ENCODE measurements around the gene HMOX2.

Gene HMOX2, protein sequence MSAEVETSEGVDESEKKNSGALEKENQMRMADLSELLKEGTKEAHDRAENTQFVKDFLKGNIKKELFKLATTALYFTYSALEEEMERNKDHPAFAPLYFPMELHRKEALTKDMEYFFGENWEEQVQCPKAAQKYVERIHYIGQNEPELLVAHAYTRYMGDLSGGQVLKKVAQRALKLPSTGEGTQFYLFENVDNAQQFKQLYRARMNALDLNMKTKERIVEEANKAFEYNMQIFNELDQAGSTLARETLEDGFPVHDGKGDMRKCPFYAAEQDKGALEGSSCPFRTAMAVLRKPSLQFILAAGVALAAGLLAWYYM

DNA sequence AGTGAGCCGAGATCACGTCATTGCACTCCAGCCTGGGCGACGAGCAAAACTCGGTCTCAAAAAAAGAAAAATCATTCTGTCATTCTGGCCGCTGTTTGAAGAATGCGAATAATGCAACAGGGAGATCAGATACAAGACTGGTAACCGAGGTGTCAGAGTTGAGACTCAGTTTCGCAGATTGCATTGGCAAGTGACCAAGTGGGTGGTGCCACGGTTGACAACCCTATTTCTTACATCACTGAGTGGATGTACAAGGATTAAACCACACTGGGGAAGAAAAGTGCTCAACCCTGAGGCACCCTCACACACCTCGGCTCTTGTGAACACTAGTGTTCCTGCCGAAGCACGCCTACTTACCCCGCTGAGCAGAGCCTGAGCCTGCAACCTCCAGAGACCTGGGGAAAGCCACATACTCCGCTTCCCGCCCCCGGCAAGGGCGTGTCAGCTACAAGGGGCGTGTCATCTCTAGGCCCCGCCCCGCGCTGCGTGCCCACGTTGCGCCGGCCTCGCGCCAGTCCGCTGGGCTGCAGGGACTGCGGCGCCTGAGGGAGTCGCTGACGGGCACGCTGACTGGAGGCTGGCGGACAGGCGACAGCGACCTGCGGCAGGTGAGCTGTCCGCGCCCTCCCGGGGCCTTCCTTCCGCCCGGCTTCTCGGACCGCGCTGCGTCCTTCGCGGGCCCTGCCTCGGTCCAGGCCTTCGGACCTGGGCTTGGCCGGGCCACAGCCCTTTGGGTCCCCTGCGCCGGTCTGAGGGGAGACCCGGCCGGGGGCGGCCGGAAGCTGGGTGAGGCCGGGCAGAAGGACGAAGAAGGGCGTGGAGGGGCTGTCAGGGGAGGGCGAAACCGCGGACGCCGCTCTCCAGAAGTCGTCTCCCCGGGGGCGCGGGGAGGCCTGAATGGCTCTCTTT, at the start of gene HMOX2:
Gene HMOX2, plus strand, starts transcription at position 519 of the 909 bp plus-strand sequence. CDS start 29,127 bp downstream, outside the sequence.
- peak; percentile 95 for DNase-seq

DNA sequence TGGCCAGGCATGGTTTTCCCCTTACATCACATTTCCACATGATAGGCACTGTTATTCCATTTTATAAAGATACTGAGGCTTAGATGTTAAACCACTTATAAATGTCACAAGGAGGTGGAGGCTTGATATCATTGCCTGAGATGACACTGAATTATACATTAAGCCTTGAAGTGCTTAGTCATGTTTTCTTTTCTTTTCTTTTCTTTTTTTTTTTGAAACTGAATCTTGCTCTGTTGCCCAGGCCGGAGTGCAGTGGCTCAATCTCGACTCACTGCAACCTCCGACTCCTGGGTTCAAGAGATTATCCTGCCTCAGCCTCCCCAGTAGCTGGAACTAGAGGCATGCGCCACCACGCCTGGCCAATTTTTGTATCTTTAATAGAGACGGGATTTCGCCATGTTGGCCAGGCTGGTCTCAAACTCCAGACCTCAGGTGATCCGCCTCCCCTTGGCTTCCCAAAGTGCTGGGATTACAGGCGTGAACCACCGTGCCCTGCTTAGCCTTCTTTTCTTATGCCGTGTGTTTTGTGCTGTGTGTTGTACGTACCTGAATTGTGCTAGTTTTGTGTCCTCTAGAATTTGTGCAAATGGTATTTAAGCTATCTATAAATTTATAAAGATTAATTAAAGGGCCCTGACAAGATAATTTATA, 49.4 kb upstream of the HMOX2 start:
- no peak for DNase-seq

DNA sequence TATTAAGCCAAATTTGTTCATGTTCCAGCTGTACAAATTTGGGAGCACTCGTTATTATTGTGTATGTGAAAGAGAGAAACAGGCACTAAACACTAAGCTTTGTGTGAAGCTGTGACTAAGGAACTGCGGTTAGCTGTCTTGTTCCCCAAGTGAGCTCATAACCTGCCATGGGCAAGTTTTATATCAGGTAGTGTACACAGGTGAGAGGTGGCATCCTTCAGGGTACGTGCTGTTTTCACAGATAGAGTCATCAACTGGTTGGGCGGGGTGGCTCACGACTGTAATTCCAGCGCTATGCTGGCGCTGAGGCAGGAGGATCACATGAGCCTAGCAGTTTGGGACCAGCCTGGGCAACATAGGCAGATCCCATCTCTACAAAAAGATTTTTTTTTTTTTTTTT, 47.7 kb upstream of the HMOX2 start:
- DNase-seq: no peak

DNA sequence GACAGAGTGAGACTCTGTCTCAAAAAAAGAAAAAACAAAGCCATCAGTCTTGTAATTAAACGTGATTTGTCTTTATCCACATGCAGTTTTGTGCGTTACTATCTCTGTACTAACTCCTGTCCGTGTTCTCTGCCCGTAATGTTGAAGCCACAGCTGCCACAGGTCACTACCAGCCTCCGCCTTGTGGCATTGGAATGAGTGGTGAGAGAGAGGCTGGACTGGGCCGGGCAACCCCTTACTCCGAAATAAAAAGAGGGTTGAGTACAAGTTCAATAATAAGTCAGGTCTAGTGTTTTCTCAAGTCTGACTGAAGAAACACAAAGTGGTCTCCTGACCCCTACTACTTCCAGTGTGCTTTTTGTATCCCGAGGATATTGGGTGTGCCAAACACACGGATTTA, 45.2 kb upstream of the HMOX2 start:
- no peak for DNase-seq

DNA sequence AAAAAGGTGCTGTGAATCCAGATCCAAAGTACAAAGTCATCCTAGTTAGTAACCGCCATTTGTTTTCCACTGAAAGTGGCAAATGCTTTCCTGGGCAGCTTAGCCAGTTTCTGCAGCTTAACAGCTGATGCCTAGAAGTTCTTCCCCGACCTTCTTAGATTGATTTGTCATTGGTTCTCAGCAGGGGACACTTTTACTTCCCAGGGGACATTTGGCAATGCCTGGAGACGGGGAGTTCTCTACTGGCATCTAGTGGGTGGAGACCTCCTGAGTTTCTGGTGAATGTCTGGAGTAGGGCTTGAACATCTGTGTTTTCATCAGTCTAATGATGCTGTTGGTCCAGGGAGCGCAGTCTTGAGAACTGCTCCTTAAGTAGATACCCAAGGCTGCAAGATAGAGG, 43.0 kb upstream of the HMOX2 start:
- DNase-seq: no peak

DNA sequence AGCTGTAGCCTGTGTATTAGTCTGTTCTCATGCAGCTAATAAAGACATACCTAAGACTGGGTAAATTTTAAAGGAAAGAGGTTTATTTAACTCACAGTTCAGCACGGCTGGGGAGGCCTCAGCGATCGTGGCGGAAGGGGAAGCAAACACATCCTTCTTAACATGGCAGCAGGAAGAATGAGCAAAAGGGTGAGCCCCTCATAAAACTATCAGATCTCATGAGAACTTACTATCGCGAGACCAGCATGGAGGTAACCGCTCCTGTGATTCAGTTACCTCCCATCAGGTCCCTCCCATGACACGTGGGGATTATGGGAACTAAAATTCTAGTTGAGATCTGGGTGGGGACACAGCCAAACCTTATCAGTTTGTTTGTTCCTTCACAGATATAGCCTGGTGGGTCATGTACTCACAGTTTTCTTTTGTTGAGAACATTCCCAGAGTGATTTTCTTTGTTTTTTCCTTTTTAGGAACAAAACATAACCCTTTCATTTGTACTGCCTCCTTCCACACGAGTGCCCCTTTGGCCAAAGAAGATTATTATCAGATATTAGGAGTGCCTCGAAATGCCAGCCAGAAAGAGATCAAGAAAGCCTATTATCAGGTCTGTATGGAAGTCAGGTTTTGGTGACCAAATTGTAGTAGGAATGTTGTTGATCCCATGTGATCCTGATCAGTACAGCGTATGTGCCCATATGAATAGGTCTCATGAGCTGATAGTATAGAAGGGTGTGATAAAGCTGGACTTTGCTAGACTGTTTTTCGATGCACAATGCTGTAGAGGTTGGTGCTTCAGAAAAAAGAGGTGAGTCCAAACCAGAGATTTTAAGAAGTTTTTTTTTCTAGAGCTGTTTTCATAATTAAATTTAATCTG, 42.0 kb upstream of the HMOX2 start:
- no peak for DNase-seq

DNA sequence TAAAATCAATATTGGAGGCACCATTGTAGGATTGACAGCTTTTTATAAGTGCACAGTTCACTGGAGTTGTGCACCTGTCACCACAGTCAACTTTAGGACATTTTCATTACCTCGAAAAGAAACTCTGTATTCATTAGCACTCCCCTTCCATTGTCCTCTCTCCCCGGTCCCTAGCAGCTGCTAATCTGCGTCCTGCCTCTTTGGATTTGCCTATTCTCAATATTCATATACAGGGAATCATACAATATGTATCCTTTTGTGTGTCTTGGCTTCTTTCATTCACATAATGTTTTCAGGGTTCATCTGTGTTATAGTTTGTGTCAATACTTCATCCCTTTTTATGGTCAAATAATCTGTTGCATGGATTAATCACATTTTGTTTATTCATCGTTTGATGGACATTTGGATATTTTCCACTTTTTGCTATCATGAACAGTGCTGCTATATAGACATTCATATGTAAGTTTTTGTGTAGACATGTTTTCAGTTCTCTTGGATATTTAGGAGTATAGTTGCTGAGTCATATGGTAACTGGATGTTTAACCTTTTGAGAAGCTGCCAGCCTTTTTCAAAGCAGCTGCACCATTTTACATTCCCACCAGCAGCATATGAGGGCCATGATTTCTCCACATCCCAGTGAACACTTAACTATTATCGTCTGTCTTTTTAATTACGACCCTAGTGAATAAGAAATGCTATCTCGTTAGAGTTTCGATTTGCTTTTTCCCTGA, 40.7 kb upstream of the HMOX2 start:
- DNase-seq: no peak

DNA sequence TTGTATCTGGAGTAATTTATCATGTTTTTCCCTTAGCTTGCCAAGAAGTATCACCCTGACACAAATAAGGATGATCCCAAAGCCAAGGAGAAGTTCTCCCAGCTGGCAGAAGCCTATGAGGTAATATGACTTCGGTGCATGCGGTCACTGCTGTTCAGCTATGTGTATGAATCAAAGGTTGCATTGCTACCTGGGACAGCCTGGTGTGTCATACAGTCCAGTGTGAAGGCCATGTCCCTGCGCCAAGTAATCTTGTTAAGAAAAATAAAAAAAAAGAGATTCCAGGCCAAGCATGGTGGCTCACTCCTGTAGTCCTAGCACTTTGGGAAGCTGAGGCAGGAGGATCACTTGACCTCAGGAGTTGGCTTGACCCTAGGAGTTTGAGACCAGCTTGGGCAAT, 38.8 kb upstream of the HMOX2 start:
- DNase-seq: no peak

DNA sequence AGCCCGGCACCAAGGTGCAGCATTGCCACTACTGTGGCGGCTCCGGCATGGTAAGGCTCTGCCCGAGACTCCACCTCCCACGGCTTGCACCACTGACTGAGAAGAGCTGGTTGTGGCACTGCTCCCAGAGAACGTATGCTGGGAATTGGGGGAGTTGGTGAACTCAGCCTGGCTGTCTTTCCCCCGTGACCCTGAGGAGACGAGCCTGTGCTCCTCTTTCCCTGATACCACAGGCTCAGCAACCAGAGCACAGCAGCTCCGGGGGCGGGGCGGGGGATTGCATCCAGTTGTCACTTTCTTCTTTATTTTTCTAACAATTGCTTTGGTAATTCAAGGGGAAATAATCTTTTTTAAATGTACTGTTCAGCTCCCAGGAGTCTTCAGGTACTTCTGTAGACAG, 33.8 kb upstream of the HMOX2 start:
- DNase-seq: no peak

DNA sequence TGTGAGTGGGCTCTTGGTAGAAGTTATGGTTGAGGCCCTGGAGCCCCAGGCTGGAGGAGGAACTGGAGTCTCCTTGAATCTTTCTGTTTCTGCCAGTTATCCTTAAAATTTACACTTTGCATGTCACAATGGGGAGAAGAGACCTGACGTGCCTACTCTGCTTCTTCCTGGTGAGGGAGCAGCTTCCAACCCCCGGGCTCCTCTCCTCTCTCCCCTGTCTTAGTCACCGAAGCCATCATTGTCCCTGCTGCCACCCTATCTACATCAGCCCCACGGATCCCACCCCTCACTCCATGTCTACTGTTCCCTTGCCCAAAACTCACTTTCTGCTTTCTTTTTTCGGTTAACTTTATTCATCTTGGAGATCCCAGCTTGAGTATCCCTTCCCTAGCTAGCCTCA, 32.9 kb upstream of the HMOX2 start:
- no peak for DNase-seq

DNA sequence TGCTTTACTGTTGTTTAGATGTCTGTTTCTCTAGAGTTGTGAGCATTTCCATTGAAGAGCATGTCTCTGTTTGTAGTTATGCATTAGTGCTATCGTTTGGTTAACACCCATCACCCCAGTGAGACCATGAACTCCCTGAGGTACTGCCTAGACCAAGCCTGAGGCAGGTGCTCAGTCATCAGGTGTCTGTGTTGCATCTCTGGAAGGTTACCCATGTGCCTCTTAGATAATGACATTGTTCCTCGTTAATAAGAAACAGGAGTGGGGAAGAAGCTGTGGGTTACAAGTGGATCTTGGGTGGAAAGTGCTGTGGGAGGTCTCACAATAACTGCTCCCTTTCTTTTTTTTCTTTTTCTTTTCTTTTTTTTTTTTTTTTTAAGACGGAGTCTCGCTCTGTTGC, 32.2 kb upstream of the HMOX2 start:
- no peak for DNase-seq

DNA sequence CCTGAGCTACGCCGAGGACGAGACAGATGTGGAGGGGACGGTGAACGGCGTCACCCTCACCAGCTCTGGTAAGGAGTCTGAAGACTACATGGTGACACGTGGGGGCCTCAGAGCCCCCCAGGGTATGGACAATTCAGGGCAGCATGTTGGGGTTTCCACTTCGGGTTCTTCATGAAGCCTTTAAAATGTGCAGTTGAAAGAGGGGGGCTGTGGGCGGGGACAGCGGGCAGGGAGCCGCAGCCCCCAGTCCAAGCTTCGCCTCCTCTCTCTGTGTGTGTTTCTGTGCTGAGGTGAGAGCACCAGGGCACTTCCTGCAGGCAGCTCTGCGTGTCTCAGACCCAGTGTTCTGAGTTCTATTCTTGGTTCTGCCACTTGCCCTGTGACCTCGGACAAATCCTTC, 25.8 kb upstream of the HMOX2 start:
- DNase-seq: no peak

DNA sequence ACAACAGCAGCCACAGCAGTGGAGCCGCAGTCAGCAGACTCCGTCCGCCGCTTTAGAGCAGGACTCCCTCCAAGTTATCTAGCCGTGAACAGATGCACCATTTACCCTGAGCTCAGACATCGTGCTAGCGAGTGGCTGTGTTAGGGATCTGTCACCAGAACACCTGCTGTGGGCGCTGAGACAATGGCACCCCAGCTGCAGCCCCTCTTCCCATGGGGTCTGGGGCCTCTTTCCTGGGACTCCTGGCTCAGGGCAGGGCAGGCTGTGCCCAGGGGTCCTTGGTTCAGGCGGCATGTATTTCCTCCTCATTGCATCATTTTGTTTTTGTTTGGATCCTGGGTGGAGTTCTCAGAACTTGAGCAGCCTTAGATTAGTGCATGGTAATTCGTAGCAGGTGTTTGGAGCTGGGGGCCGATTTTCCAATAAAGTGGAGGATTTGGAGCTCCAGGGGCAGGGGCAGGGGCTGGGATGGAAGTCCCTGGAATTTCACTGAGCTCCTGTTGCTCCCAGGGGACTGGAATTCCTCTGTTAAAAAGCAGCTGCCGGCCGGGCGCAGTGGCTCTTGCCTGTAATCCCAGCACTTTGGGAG, 25.2 kb upstream of the HMOX2 start:
- no peak for DNase-seq

DNA sequence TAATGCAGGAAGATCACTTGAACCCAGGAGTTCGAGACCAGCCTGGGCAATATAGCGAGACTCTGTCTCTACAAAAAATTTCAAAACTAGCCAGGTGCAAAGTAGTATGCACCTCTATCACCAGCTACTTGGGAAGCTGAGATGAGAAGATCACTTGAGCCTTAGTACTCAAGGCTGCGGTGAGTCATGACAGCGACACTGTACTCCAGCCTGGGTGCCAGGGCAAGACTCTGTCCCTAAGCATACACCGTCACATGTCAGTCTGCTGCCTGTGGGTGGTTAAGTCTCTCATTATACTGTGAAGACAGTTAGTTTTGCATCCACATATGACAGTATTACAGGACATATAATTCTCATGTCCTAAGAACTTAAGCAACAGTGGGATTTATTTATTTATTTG, 23.5 kb upstream of the HMOX2 start:
- no peak for DNase-seq

DNA sequence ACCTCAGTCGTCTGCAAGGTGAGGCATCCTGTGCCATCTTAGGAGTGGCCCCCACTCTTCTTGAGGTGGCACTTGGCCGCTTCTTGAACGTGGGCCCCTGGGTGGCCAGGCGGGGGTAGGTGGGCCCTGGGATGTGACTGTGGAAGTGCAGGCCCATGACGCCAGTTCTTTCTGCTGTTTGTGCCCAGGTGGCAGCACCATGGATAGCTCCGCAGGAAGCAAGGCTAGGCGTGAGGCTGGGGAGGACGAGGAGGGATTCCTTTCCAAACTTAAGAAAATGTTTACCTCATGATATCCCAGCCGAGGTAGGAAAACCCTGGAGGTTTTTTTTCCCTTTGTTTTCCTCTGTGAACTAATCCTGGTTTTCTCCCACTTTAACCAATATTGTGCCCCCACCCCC, 21.6 kb upstream of the HMOX2 start:
- DNase-seq: no peak

DNA sequence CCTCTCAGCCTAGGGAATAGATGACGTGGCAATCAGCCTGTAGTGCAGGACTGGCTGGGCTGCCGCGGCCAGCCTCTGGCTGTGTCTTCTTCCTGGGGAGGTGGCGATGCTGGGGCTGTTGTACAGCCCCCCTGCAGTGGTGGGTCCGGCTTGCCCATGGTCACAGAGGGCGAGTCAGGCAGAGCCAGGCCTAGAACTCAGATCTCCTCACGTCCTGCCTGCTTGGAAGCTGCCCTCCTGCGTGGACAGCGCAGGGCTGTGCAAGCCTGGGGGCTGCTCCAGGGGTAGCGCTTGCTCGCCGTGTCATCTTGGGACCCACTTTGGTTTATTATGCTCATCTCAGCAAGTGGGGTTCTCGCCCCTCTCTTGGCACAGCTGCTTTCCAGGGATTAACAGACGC, 21.1 kb upstream of the HMOX2 start:
- no peak for DNase-seq

DNA sequence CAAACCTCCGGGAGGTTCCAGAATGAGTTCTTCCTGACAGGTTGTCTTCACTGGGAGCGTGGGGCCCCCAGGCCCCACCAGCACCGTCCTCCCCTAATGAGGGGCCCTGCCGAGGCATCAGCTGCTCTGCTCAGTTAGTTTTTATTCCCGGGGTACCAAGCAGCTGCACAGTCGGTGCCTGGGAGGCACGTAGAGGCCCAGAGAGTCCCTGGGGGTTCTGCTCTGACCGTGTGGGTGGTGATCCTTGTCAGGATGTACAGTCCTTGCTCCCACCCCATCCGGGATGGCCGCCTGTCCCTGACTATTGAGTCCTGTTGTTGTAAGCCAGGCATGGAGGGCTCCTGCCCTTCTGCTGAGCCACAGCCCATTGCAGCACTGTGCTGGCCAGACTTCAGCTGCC, 20.2 kb upstream of the HMOX2 start:
- DNase-seq: no peak

DNA sequence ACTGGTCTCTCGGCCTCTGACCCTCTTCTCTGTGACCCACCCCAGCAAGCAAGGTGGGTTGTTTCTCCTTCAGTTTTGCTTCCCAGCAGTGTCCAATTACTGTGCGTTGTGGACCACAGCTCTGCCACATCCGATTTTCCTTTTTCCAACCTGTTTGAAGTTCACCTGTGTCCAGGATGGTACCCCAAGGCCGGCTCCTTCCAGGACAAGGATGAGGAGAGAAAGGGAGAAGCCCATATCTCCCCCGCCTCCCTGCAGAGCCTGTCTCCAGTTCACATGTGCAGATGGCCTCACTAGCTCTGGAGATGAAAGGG, 15.3 kb upstream of the HMOX2 start:
- no peak for DNase-seq

DNA sequence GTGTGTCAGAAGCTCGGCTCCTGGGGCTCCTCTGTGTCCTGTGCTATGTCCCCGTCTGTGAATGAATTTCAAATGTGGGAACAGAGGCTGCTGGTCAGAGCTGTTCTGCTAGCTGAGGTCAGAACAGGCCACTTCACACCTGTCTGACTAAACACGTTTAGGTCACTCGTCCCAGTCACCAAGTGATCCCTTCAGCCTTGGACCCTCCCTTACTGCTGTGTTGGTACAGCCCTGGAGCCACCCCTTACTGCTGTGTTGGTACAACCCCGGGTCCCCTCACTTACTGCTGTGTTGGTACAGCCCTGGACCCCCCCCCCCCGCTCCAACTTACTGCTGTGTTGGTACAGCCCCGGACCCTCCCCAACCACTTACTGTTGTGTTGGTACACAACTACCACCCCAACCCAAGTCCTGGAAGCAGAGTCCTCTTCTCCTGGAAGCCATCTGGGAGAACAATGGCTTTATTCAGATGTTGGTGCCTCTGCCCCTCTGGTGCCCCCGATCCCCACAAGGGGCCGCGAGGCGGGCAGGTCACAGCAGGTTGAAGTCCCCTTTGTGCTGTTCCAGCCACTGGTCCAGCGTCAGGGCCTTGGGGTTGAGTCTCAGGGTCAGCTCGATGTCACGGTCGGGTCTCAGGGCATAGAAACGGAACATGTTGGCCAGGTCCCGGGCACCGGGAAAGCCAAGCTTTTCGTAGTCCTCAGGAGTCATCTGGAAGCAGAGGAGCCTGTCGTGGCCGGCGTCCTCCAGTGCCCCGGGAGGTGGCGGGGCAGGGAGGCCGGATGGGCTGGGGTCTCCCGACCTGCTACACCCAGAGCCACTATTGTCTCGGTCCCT, 14.7 kb upstream of the HMOX2 start:
- DNase-seq: no peak

DNA sequence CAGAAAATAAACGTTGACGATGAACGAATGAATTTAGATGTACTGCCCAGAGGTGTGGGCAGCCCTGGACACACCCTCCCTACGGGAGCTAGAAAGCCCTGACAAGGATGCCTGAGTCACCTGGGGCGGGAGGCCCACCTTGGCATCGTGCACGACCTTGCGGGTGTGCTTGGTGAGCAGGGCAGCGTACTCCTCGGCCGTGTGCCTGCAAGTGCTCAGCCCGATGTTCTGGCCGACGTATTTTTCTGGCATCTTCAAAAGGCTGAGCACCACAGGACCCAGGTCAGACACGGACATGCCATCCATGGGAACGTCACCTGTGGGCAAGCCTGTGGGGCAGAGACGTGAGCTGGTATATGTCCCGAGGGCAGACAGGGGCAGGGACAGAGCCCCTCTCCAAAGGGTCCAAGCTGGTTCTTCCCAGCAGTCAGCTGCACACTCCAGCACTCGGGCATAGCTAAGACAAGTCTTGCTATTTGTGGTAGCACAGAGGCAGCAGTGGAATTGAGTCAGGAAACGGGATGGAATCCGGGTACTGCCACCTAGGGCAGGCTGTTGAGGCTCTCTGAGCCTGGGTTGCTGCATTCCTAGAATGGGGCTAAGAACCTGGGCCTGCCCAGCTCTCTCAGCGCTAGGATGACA, 12.6 kb upstream of the HMOX2 start:
- DNase-seq: no peak

Measured in CD4-positive, alpha-beta T cell treated with Interleukin-21 for 1 hour (primary cell).